ENCODE results near the gene FREY1. TPM values are rescaled to one million over a fixed set of nuclear protein-coding genes. Genes with fewer than 3 reads are reported as not detected.

FREY1 gene
- total and polyA plus RNA-seq, 2 donors (not counting 3 experiments of a cell fraction or from before 2014, with no cell fraction given): 0.84 to 1.1 TPM

- Histone ChIP-seq H3K79me2 (ENCODE audit: control insufficient read depth, insufficient read depth, low read length) (no peaks in the 10 kb centered on the region), H3K4me2 (ENCODE audit: insufficient read depth, low read length) (no peak overlapping the region), H4K20me1 (replicated peaks; ENCODE audit: control insufficient read depth, extremely low read depth, insufficient read depth, low read length) (no peaks in the 10 kb centered on the region), H3K4me1 (ENCODE audit: control insufficient read depth, extremely low read depth, insufficient read depth, low read length) (no peaks in the 10 kb centered on the region), H3K4me3 (replicated peaks in 1 of 3; ENCODE audit: insufficient read depth in 1 of 3, low read depth in 1 of 3, low read length in 3 of 3) (no peak overlapping the region), H3K27ac (ENCODE audit: insufficient read depth, low read depth, low read length) (no peak overlapping the region), H3K36me3 (ENCODE audit: control insufficient read depth in 2 of 2, extremely low read depth in 1 of 2, insufficient read depth in 2 of 2, low read length in 2 of 2) (peaks cover 0 to 45% of the 10 kb centered on the region in 2 experiments), H3K9me3 (replicated peaks; ENCODE audit: control insufficient read depth, insufficient read depth, low read length) (no peaks in the 10 kb centered on the region), H2AFZ (ENCODE audit: low read depth, low read length) (no peak overlapping the region), H3K27me3 (ENCODE audit: control insufficient read depth in 2 of 2, insufficient read depth in 2 of 2, low read length in 2 of 2) (no peaks in the 10 kb centered on the region), H3K9me1 (replicated peaks; ENCODE audit: control insufficient read depth, extremely low read depth, insufficient read depth, low read length) (no peaks in the 10 kb centered on the region), H3K9ac (replicated peaks; ENCODE audit: extremely low read depth, insufficient read depth, low read length) (no peak overlapping the region)
- POLR2A ChIA-PET: no interaction called here
- no peak for FAIRE-seq
- CTCF ChIA-PET: no interaction called here
- TF ChIP-seq JUN (IDR thresholded peaks at IDR 0.05; ENCODE audit: borderline replicate concordance, insufficient read depth, insufficient read length, low read depth): no peak
- TF ChIP-seq POLR2AphosphoS5 (IDR thresholded peaks at IDR 0.05; ENCODE audit: insufficient read depth, low read depth, low read length): no peak
- TF ChIP-seq EZH2 (IDR thresholded peaks at IDR 0.05; ENCODE audit: borderline replicate concordance, low read depth, low read length, severe bottlenecking): no peak
- TF ChIP-seq MAX (IDR thresholded peaks at IDR 0.05; ENCODE audit: insufficient read depth, insufficient read length): no peak
- TF ChIP-seq CTCF (IDR thresholded peaks at IDR 0.05; ENCODE audit: extremely low read depth in 1 of 2, insufficient read depth in 1 of 2, low read depth in 1 of 2, low read length in 2 of 2): no peak
- no peak for TF ChIP-seq FOS (IDR thresholded peaks at IDR 0.05; ENCODE audit: borderline replicate concordance, insufficient read depth, low read length)
- no peak for TF ChIP-seq GATA2 (IDR thresholded peaks at IDR 0.05; ENCODE audit: insufficient read depth, insufficient read length, low read depth, low read length)
- TF ChIP-seq MYC (IDR thresholded peaks at IDR 0.05; ENCODE audit: low read depth, low read length): no peak
- no peak for TF ChIP-seq POLR2A (IDR thresholded peaks at IDR 0.05; ENCODE audit: low read depth, low read length)
- no peak for DNase-seq (ENCODE audit: low read depth, low spot score)
- dilution Hi-C loops (cut with MboI; ENCODE audit: extremely low pct_ligation_motif_present, low sequenced_read_pairs) (no loop called here), intact Hi-C loops (cut with micrococcal nuclease) (no loop called here)
- no TSS peak for BruUV-seq (replicated peaks)
Observed at GRCh38 chr11:45910623-45911022, 3.6 kb upstream of the FREY1 start.
